Progenitor cell of endocrine pancreas (in vitro differentiated cells): ENCODE measurements around the gene PEX14. TPM values are rescaled to one million over a fixed set of nuclear protein-coding genes. Genes with fewer than 3 reads are reported as not detected.

Source experiments
- DNase-seq: peaks from one replicate; pipeline ENCODE4 v3.0.0; 2021; ENCODE audit warnings: low spot score; ENCODE audit not compliant: unreplicated experiment
- H3K27ac Mint-ChIP-seq: 2 replicates; pipeline ENCODE4 v1.8.0; 2021; ENCODE audit warnings: mild to moderate bottlenecking, moderate library complexity, mixed read lengths
- H3K27me3 Mint-ChIP-seq: 2 replicates; pipeline ENCODE4 v1.8.0; 2021; ENCODE audit warnings: mixed read lengths
- H3K36me3 Mint-ChIP-seq: 2 replicates; pipeline ENCODE4 v1.8.0; 2022; ENCODE audit warnings: mixed read lengths; ENCODE audit not compliant: insufficient read depth
- H3K4me1 Mint-ChIP-seq: 2 replicates; pipeline ENCODE4 v1.8.0; 2021; ENCODE audit warnings: low read depth, mixed read lengths
- H3K4me3 Mint-ChIP-seq: 2 replicates; pipeline ENCODE4 v1.8.0; 2021; ENCODE audit warnings: low read depth, mild to moderate bottlenecking, moderate library complexity, mixed read lengths
- H3K9me3 Mint-ChIP-seq: 2 replicates; pipeline ENCODE4 v1.8.0; 2021; ENCODE audit warnings: low read depth, mixed read lengths
- total RNA-seq: library from RNA; stranded (reverse); gene quantifications from 2 replicates; pipeline ENCODE4 v1.2.1, GENCODE V29; 2021
- TF ChIP-seq, protein P1 (sequence below): fragments of 200-600 bp; sonication (generic); IDR thresholded peaks from one replicate; pipeline ENCODE4 v1.5.0; 2021; ENCODE audit warnings: antibody characterized with exemption, mild to moderate bottlenecking; ENCODE audit not compliant: unreplicated experiment

Gene PEX14
- total RNA-seq, 1 donor from 2014 or later: 27.8 TPM

DNA sequence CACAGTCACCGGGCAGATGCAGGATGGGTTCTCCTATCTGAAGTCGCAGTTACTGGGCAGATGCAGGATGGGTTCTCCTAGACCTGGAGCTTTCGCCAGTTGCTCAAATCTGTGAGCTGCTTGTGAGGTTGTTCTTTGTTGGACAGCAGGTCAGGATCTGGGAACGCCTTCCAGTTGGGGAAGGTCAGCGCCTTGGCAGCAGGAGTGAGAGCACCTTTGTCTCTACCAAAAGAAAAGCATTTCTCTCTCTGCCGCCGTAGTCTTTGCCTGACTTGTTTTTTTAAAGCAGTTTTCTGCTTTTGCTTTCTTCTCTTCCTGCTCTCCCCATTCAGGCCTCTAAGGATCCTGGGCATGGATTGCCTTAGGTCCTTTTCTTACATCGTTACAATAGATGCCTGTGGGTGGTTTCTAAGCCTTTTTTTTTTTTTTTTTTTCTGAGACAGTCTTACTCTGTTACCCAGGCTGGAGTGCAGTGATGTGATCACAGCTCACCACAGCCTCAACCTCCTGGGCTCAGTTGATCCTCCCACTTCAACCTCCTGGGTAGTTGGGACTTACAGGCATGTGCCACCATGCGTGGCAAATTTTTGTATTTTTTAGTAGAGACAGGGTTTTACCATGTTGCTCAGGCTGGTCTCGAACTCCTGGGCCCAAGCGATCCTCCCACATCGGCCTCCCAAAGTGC is 15.7 kb downstream of the PEX14 start:
- TF ChIP-seq, protein P1, sequence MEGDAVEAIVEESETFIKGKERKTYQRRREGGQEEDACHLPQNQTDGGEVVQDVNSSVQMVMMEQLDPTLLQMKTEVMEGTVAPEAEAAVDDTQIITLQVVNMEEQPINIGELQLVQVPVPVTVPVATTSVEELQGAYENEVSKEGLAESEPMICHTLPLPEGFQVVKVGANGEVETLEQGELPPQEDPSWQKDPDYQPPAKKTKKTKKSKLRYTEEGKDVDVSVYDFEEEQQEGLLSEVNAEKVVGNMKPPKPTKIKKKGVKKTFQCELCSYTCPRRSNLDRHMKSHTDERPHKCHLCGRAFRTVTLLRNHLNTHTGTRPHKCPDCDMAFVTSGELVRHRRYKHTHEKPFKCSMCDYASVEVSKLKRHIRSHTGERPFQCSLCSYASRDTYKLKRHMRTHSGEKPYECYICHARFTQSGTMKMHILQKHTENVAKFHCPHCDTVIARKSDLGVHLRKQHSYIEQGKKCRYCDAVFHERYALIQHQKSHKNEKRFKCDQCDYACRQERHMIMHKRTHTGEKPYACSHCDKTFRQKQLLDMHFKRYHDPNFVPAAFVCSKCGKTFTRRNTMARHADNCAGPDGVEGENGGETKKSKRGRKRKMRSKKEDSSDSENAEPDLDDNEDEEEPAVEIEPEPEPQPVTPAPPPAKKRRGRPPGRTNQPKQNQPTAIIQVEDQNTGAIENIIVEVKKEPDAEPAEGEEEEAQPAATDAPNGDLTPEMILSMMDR: no peak
- no peak overlapping the region for H3K27ac Mint-ChIP-seq
- no peak overlapping the region for H3K4me3 Mint-ChIP-seq
- no peak for DNase-seq
- no peaks in the 10 kb centered on the region for H3K9me3 Mint-ChIP-seq
- H3K4me1 Mint-ChIP-seq: peaks cover 17% of the 10 kb centered on the region
- H3K27me3 Mint-ChIP-seq: no peaks in the 10 kb centered on the region
- H3K36me3 Mint-ChIP-seq: peaks cover 7% of the 10 kb centered on the region

DNA sequence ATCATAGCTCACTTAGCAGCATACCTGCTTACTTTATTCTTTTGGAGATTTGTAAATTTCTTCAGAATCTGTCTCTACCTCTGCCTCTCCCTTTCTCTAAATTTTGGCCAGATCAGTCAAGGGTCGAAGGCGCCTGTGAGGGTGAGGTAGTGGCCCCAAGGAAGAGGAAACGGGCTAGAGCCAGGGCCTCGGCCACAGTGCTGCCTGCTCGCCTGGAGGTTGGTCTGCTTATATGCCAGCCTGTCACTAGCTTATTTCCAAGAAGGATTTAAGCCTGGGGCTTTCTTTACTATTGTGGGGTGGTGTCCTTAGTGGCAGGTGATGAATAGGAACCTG is 19.6 kb downstream of the PEX14 start:
- Mint-ChIP-seq H3K27ac (peak overlapping the region; percentile 75), H3K27me3 (no peaks in the 10 kb centered on the region), H3K9me3 (no peaks in the 10 kb centered on the region), H3K36me3 (no peaks in the 10 kb centered on the region), H3K4me1 (peaks cover 15% of the 10 kb centered on the region), H3K4me3 (no peak overlapping the region)
- TF ChIP-seq, protein P1: no peak
- no peak for DNase-seq

GRCh38 chr1:10494754-10495474 is 20.2 kb downstream of the PEX14 start:
- Mint-ChIP-seq H3K4me1 (peaks cover 10% of the 10 kb centered on the region), H3K4me3 (no peak overlapping the region), H3K9me3 (no peaks in the 10 kb centered on the region), H3K36me3 (no peaks in the 10 kb centered on the region), H3K27me3 (no peaks in the 10 kb centered on the region), H3K27ac (peak overlapping the region; percentile 51)
- DNase-seq: peak; percentile 78
- TF ChIP-seq, protein P1: peak; percentile 93

DNA sequence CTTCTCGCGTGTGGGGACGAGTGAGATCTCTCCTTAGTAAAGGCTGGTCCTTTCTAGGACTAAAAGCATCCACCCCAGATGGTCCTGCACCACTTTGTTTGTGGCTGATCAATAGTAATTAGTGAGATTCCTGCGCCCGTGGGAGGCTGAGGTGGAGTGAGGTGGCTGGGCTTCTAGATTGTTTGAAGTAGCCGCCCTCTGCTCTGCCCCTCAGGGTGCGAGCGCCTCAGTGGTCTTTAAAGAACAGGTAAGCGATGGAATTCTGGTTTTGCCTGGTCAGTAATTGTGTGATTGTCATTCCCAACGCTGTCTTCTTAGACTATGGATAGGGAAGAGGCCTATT is 20.7 kb downstream of the PEX14 start:
- Mint-ChIP-seq H3K9me3 (no peaks in the 10 kb centered on the region), H3K4me3 (no peak overlapping the region), H3K36me3 (no peaks in the 10 kb centered on the region), H3K4me1 (peaks cover 9% of the 10 kb centered on the region), H3K27ac (peak overlapping the region; percentile 51), H3K27me3 (no peaks in the 10 kb centered on the region)
- TF ChIP-seq, protein P1: no peak
- DNase-seq: no peak

- TF ChIP-seq, protein P1: no peak
- peaks cover 9% of the 10 kb centered on the region for H3K4me1 Mint-ChIP-seq
- no peaks in the 10 kb centered on the region for H3K36me3 Mint-ChIP-seq
- no peaks in the 10 kb centered on the region for H3K9me3 Mint-ChIP-seq
- DNase-seq: no peak
- no peak overlapping the region for H3K27ac Mint-ChIP-seq
- no peaks in the 10 kb centered on the region for H3K27me3 Mint-ChIP-seq
- H3K4me3 Mint-ChIP-seq: no peak overlapping the region
Measured at GRCh38 chr1:10495952-10496351, 21.2 kb downstream of the PEX14 start.
